ENCODE results near the gene ATP1B2. TPM values are rescaled to one million over a fixed set of nuclear protein-coding genes. Genes with fewer than 3 reads are reported as not detected.
A peak's percentile ranks its signal among the peaks of the same experiment; 100 is the strongest.

ATP1B2 gene
- polyA plus RNA-seq, 1 of the 3 experiments (the other 2 are of a cell fraction): 0.05 TPM

- under 1% methylated on average over 29 of the region's 30 CpGs for WGBS (ENCODE audit: low lambda C conversion rate)
- CTCF ChIA-PET: interaction anchor here (0.6 to 7.4 kb wide), 24 partner anchors 13 to 172 kb away, joined by 3 to 166 read pairs (median 8); partner anchors contain the start of genes ATP1B2, DNAH2, EFNB3 and MPDU1
- H3F3A ChIP-seq (replicated peaks; ENCODE audit: insufficient read depth): peaks cover 27% of the 10 kb centered on the region
- H3K27me3 ChIP-seq (ENCODE audit: insufficient read depth): no peaks in the 10 kb centered on the region
- H3K27ac ChIP-seq (ENCODE audit: low read depth in 2 of 2, low read length in 1 of 2): peak overlapping the region; percentile 97 to 98
- POLR2A ChIA-PET: interaction anchor here (0.6 to 4.5 kb wide), 29 partner anchors 13 to 651 kb away, joined by 3 to 53 read pairs (median 5); partner anchors contain the start of genes ATP1B2, CHD3, CYB5D1 and DNAH2
- H3K9me2 ChIP-seq: no peaks in the 10 kb centered on the region
- H3K4me1 ChIP-seq (ENCODE audit: control insufficient read depth in 1 of 2, insufficient read depth in 2 of 2, low read depth in 1 of 2, low read length in 1 of 2): peaks cover 12 to 17% of the 10 kb centered on the region in 2 experiments; a peak in 3 of 4 replicates
- DNase-seq: peak; percentile 80
- peaks cover 82% of the 10 kb centered on the region for H3K79me2 ChIP-seq (ENCODE audit: insufficient read depth)
- H3K4me3 ChIP-seq (ENCODE audit: low read depth in 2 of 2, low read length in 1 of 2): peak overlapping the region; percentile 80 to 91
- H4K20me1 ChIP-seq (ENCODE audit: insufficient read depth): no peaks in the 10 kb centered on the region
- peak overlapping the region; percentile 99 for H3K9ac ChIP-seq
- no peak overlapping the region for H2AFZ ChIP-seq (ENCODE audit: low read depth)
- no peaks in the 10 kb centered on the region for H3K9me3 ChIP-seq
- H3K36me3 ChIP-seq (replicated peaks in 1 of 2; ENCODE audit: control insufficient read depth in 1 of 2, insufficient read depth in 2 of 2, low read length in 1 of 2): peaks cover 0 to 9% of the 10 kb centered on the region in 2 experiments
- H3K4me2 ChIP-seq: peak overlapping the region; percentile 84
- TF ChIP-seq FOXM1 (IDR thresholded peaks at IDR 0.05; ENCODE audit: low read depth) (no peak), CHD2 (IDR thresholded peaks at IDR 0.05; ENCODE audit: low read length, partially characterized antibody) (no peak), EZH2phosphoT487 (IDR thresholded peaks at IDR 0.05; ENCODE audit: borderline replicate concordance, low read depth) (no peak), REST (IDR thresholded peaks at IDR 0.05; ENCODE audit: low read depth, low read length) (peak; percentile 62; the same call in 1 of the 2 replicates), GABPA (IDR thresholded peaks at IDR 0.05; ENCODE audit: low read depth) (peak; percentile 70), EP300 (IDR thresholded peaks at IDR 0.05; ENCODE audit: borderline replicate concordance in 1 of 2, low read depth in 1 of 2, low read length in 1 of 2) (peak in 1 of 2 experiments; percentile 50; a peak in 1 of 4 replicates), SIN3A (IDR thresholded peaks at IDR 0.05; ENCODE audit: borderline replicate concordance, low read depth, low read length) (peak; percentile 29; the same call in 1 of the 2 replicates), MAX (IDR thresholded peaks at IDR 0.05; ENCODE audit: low read depth) (0 out of 2 replicates have a peak, but pooled peaks have one; percentile 13), IRF3 (IDR thresholded peaks at IDR 0.05; ENCODE audit: low read depth, low read length) (no peak), NFIC (IDR thresholded peaks at IDR 0.05; ENCODE audit: borderline replicate concordance) (no peak), RCOR1 (IDR thresholded peaks at IDR 0.05; ENCODE audit: low read length) (no peak), YY1 (IDR thresholded peaks at IDR 0.05; ENCODE audit: low read depth) (no peak), GATA2 (CRISPR knock-in tag; IDR thresholded peaks at IDR 0.05) (no peak), POLR2AphosphoS5 (IDR thresholded peaks at IDR 0.05; ENCODE audit: low read depth, low read length) (peak; percentile 95), NRF1 (IDR thresholded peaks at IDR 0.05; ENCODE audit: low read depth, low read length) (no peak), JUND (IDR thresholded peaks at IDR 0.05) (peak; percentile 20; the same call in 1 of the 2 replicates), MEF2A (IDR thresholded peaks at IDR 0.05; ENCODE audit: borderline replicate concordance, low read depth) (no peak), RAD21 (IDR thresholded peaks at IDR 0.05; ENCODE audit: low read length) (no peak), TAF1 (IDR thresholded peaks at IDR 0.05; ENCODE audit: borderline replicate concordance, low read depth, low read length) (peak; percentile 83), MXI1 (IDR thresholded peaks at IDR 0.05; ENCODE audit: low read depth, low read length) (0 out of 2 replicates have a peak, but pooled peaks have one; percentile 8)
- TF ChIP-seq, protein P1, sequence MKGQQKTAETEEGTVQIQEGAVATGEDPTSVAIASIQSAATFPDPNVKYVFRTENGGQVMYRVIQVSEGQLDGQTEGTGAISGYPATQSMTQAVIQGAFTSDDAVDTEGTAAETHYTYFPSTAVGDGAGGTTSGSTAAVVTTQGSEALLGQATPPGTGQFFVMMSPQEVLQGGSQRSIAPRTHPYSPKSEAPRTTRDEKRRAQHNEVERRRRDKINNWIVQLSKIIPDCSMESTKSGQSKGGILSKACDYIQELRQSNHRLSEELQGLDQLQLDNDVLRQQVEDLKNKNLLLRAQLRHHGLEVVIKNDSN (IDR thresholded peaks at IDR 0.05; ENCODE audit: borderline replicate concordance, low read depth): no peak
- TF ChIP-seq, protein P2, sequence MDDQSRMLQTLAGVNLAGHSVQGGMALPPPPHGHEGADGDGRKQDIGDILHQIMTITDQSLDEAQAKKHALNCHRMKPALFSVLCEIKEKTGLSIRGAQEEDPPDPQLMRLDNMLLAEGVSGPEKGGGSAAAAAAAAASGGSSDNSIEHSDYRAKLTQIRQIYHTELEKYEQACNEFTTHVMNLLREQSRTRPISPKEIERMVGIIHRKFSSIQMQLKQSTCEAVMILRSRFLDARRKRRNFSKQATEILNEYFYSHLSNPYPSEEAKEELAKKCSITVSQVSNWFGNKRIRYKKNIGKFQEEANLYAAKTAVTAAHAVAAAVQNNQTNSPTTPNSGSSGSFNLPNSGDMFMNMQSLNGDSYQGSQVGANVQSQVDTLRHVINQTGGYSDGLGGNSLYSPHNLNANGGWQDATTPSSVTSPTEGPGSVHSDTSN (IDR thresholded peaks at IDR 0.05): peak; percentile 6; the same call in 1 of the 2 replicates
- TF ChIP-seq, protein P3, sequence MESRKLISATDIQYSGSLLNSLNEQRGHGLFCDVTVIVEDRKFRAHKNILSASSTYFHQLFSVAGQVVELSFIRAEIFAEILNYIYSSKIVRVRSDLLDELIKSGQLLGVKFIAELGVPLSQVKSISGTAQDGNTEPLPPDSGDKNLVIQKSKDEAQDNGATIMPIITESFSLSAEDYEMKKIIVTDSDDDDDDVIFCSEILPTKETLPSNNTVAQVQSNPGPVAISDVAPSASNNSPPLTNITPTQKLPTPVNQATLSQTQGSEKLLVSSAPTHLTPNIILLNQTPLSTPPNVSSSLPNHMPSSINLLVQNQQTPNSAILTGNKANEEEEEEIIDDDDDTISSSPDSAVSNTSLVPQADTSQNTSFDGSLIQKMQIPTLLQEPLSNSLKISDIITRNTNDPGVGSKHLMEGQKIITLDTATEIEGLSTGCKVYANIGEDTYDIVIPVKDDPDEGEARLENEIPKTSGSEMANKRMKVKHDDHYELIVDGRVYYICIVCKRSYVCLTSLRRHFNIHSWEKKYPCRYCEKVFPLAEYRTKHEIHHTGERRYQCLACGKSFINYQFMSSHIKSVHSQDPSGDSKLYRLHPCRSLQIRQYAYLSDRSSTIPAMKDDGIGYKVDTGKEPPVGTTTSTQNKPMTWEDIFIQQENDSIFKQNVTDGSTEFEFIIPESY (IDR thresholded peaks at IDR 0.05; ENCODE audit: borderline replicate concordance, low read depth): no peak
Measured at GRCh38 chr17:7686222-7687071, 35.7 kb downstream of the ATP1B2 start.
